K562 (cell line): ENCODE results near the gene PHTF1. TPM values are rescaled to one million over a fixed set of nuclear protein-coding genes. Genes with fewer than 3 reads are reported as not detected.

ENCODE experiments used
- ETV5 ChIP-seq: sonication (generic); formaldehyde crosslinking; IDR thresholded peaks from 2 replicates; pipeline ENCODE4 v1.4.0; 2020; ENCODE audit warnings: low read depth, mild to moderate bottlenecking, missing genetic modification reagents
- FIP1L1 ChIP-seq: fragments of 200-400 bp; formaldehyde crosslinking; IDR thresholded peaks from 2 replicates; pipeline ENCODE4 v1.6.1; 2018; ENCODE audit warnings: mild to moderate bottlenecking, low read depth, low read length; ENCODE audit not compliant: poor library complexity, severe bottlenecking
- HMG20B ChIP-seq: fragments of 250-450 bp; sonication (Bioruptor Pico); IDR thresholded peaks from 2 replicates; pipeline ENCODE4 v1.5.0; 2021; ENCODE audit warnings: mild to moderate bottlenecking
- MCM3 ChIP-seq: fragments of 450-650 bp; IDR thresholded peaks from 2 replicates; pipeline ENCODE4 v1.6.1; 2016
- PHB ChIP-seq: fragments of 250-450 bp; sonication (Bioruptor Pico); IDR thresholded peaks from 2 replicates; pipeline ENCODE4 v1.5.0; 2021
- PHB2 ChIP-seq: fragments of 450-650 bp; IDR thresholded peaks from 2 replicates; pipeline ENCODE4 v1.6.1; 2017; ENCODE audit warnings: low read depth
- RBFOX2 ChIP-seq: fragments of 200-400 bp; formaldehyde crosslinking; IDR thresholded peaks from 2 replicates; pipeline ENCODE4 v1.6.1; 2017; ENCODE audit warnings: low read depth, mild to moderate bottlenecking, low read length, moderate library complexity
- RBM15 ChIP-seq: fragments of 200-400 bp; formaldehyde crosslinking; IDR thresholded peaks from 2 replicates; pipeline ENCODE4 v1.6.1; 2018; ENCODE audit warnings: mild to moderate bottlenecking, low read length, moderate library complexity; ENCODE audit not compliant: insufficient read depth
- SETDB1 ChIP-seq: IDR thresholded peaks from one replicate; pipeline ENCODE4 v1.6.1; 2012; ENCODE audit warnings: low read length, control low read depth, inconsistent platforms
- SRSF9 ChIP-seq: fragments of 200-400 bp; formaldehyde crosslinking; IDR thresholded peaks from 2 replicates; pipeline ENCODE4 v1.6.1; 2017; ENCODE audit warnings: low read depth, low read length, borderline replicate concordance
- TAF1 ChIP-seq: IDR thresholded peaks from 2 replicates; pipeline ENCODE4 v1.6.1; 2011; ENCODE audit warnings: mild to moderate bottlenecking, low read length, moderate library complexity; ENCODE audit not compliant: insufficient read depth, control insufficient read depth, severe bottlenecking; ENCODE audit errors: extremely low read depth
- XRCC5 ChIP-seq: fragments of 200-400 bp; formaldehyde crosslinking; IDR thresholded peaks from 2 replicates; pipeline ENCODE4 v1.6.1; 2017; ENCODE audit warnings: low read depth, mild to moderate bottlenecking, low read length
- ZBTB8A ChIP-seq: fragments of 450-650 bp; IDR thresholded peaks from 2 replicates; pipeline ENCODE4 v1.6.1; 2018; ENCODE audit warnings: mild to moderate bottlenecking, moderate library complexity; ENCODE audit not compliant: partially characterized antibody
- ZNF324 ChIP-seq: fragments of 250-450 bp; sonication (Bioruptor Pico); IDR thresholded peaks from 2 replicates; pipeline ENCODE4 v1.4.0; 2020; ENCODE audit warnings: mild to moderate bottlenecking
- ZNF354B ChIP-seq: fragments of 250-450 bp; sonication (Bioruptor Pico); IDR thresholded peaks from 2 replicates; pipeline ENCODE4 v1.4.0; 2020
- ZZZ3 ChIP-seq: fragments of 450-650 bp; IDR thresholded peaks from 2 replicates; pipeline ENCODE4 v1.6.1; 2016; ENCODE audit warnings: antibody characterized with exemption, mild to moderate bottlenecking, moderate library complexity
- polyA plus RNA-seq, 8 experiments: library from polyadenylated mRNA; depleted of rRNA in 4 of 8; stranded (reverse) in 5 of 8; unstranded in 3 of 8; fragments of >200 nt; fragmentation: Nextera tagmentation in 2 of 8; fragmentation: Illumina TruSeq in 1 of 8; extraction: Ambion mirVana in 2 of 8; extraction: Trizol in 1 of 8; gene quantifications; 2 replicates each; pipeline versions ENCODE4 v1.2.1 to v1.2.3, GENCODE V29; 2011 to 2014; ENCODE audit warnings: inconsistent platforms in 1 of 8, missing spikeins in 1 of 8
- total RNA-seq, 7 experiments: library from RNA; depleted of rRNA in 6 of 7; stranded (reverse); fragments of >200 nt in 6 of 7; fragmentation: Illumina TruSeq in 2 of 7; extraction: Trizol in 2 of 7; gene quantifications; 2 replicates each; pipeline versions ENCODE4 v1.2.1 to v1.2.3, GENCODE V29; 2011 to 2021; ENCODE audit warnings: low replicate concordance in 1 of 7
- TF ChIP-seq, protein P1 (sequence below): IDR thresholded peaks from 2 replicates; pipeline ENCODE4 v1.6.1; 2011; ENCODE audit warnings: borderline replicate concordance, low read depth, mild to moderate bottlenecking, moderate library complexity, low read length; ENCODE audit not compliant: insufficient read depth, poor library complexity, severe bottlenecking
- TF ChIP-seq, protein P2 (sequence below): sonication (generic); formaldehyde crosslinking; IDR thresholded peaks from 2 replicates; pipeline ENCODE4 v1.8.0; 2023; ENCODE audit warnings: mild to moderate bottlenecking, missing genetic modification reagents
- TF ChIP-seq, protein P3 (sequence below): fragments of 450-650 bp; IDR thresholded peaks from 2 replicates; pipeline ENCODE4 v1.7.0; 2016; ENCODE audit warnings: borderline replicate concordance

The PHTF1 gene
- total and polyA plus RNA-seq, 9 of the 15 experiments (the other 6 are each of a cell fraction or from before 2014, with no cell fraction given), result 8.4 to 36.2 (median 23.0) TPM

DNA sequence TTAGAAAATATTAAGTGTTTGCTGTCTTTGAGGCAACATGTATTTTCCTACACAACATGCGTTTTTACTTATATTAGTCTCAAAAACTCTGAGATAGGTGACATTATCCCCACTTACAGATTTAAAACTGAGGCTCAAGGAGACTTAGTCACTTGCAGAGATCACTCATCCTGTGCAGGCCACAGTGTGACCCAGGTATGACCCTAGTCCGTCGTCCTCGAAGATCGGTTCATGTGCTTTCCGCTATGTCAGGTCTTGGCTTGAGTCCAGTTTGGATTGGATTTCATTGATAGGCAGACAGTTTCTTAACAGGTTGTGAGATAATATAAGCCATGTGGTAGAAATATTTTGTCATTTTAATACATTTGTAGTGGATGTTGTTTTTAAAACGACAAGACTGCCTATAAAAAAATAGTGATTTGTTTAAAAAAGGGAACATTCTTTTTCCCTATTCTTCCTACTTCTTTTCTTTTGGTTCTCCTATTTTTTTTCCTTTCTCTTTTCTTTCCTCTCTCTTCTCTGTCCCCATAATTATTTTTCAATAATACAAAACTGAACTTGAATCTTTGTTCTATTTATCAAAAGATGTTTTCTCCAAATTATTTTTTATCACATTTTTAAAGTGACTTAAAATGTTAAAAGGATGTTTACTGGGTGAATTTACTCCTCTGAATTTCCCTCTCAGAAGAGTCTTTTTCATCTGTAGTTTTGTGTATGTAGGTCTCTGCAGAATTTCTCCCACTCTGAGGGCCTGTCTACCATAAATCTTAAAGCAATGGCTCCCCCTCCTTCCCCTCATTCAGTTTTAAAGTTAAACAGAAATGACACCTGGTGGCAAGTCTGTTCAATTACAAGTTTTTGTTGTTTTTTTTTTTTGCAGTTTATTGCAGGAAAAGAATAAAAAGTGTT lies 81.8 kb downstream of the PHTF1 start (continued):
- TF ChIP-seq ZZZ3, result 0 out of 2 replicates have a peak, but pooled peaks have one; percentile 36
- TF ChIP-seq ZBTB8A, result no peak
- no peak for TF ChIP-seq TAF1
- TF ChIP-seq PHB (CRISPR knock-in tag), result no peak
- TF ChIP-seq PHB2, result no peak
- no peak for TF ChIP-seq MCM3
- TF ChIP-seq, protein P1, sequence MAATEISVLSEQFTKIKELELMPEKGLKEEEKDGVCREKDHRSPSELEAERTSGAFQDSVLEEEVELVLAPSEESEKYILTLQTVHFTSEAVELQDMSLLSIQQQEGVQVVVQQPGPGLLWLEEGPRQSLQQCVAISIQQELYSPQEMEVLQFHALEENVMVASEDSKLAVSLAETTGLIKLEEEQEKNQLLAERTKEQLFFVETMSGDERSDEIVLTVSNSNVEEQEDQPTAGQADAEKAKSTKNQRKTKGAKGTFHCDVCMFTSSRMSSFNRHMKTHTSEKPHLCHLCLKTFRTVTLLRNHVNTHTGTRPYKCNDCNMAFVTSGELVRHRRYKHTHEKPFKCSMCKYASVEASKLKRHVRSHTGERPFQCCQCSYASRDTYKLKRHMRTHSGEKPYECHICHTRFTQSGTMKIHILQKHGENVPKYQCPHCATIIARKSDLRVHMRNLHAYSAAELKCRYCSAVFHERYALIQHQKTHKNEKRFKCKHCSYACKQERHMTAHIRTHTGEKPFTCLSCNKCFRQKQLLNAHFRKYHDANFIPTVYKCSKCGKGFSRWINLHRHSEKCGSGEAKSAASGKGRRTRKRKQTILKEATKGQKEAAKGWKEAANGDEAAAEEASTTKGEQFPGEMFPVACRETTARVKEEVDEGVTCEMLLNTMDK, result no peak
- TF ChIP-seq RBFOX2, result no peak
- TF ChIP-seq HMG20B (CRISPR knock-in tag), result no peak
- TF ChIP-seq SETDB1, result no peak
- TF ChIP-seq ZNF354B (CRISPR knock-in tag), result no peak
- no peak for TF ChIP-seq RBM15
- no peak for TF ChIP-seq SRSF9
- TF ChIP-seq ETV5, result no peak
- no peak for TF ChIP-seq XRCC5
- TF ChIP-seq ZNF324 (CRISPR knock-in tag), result no peak
- TF ChIP-seq, protein P2, sequence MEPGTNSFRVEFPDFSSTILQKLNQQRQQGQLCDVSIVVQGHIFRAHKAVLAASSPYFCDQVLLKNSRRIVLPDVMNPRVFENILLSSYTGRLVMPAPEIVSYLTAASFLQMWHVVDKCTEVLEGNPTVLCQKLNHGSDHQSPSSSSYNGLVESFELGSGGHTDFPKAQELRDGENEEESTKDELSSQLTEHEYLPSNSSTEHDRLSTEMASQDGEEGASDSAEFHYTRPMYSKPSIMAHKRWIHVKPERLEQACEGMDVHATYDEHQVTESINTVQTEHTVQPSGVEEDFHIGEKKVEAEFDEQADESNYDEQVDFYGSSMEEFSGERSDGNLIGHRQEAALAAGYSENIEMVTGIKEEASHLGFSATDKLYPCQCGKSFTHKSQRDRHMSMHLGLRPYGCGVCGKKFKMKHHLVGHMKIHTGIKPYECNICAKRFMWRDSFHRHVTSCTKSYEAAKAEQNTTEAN (CRISPR knock-in tag), result no peak
- TF ChIP-seq, protein P3, sequence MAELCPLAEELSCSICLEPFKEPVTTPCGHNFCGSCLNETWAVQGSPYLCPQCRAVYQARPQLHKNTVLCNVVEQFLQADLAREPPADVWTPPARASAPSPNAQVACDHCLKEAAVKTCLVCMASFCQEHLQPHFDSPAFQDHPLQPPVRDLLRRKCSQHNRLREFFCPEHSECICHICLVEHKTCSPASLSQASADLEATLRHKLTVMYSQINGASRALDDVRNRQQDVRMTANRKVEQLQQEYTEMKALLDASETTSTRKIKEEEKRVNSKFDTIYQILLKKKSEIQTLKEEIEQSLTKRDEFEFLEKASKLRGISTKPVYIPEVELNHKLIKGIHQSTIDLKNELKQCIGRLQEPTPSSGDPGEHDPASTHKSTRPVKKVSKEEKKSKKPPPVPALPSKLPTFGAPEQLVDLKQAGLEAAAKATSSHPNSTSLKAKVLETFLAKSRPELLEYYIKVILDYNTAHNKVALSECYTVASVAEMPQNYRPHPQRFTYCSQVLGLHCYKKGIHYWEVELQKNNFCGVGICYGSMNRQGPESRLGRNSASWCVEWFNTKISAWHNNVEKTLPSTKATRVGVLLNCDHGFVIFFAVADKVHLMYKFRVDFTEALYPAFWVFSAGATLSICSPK, result no peak
- no peak for TF ChIP-seq FIP1L1
